ENCODE results near the gene DUSP16.
A peak's percentile ranks its signal among the peaks of the same experiment; 100 is the strongest.
"Not testable (repeated sequence)": the region's sequence is repeated elsewhere in the genome, so short reads cannot be mapped to it uniquely, and the experiment has no call there.

DUSP16 gene

GRCh38 chr12:12562585-12563261 is at the start of gene DUSP16:
Gene DUSP16 (minus strand): TSS chr12:12562863. CDS start chr12:12521098, 41,765 bp downstream.
- DNase-seq, result peak; percentile 90 to 93

- DNase-seq, result peak in 1 of 2 donors; percentile 46
These were observed 49.7 kb upstream of the DUSP16 start for GRCh38 chr12:12612358-12612757.

GRCh38 chr12:12611512-12612306 is 49.0 kb upstream of the DUSP16 start, which contains the start of gene CREBL2:
Gene CREBL2 (plus strand): TSS chr12:12611876. CDS start chr12:12612173, 297 bp downstream.
- DNase-seq, result peak; percentile 88 to 89

GRCh38 chr12:12610711-12611110 is 48.0 kb upstream of the DUSP16 start:
- no peak for DNase-seq

GRCh38 chr12:12609692-12610091 is 47.0 kb upstream of the DUSP16 start:
- no peak for DNase-seq

GRCh38 chr12:12608557-12608957 is 45.9 kb upstream of the DUSP16 start:
- DNase-seq, result no peak

GRCh38 chr12:12606781-12607589 is 44.3 kb upstream of the DUSP16 start:
- no peak for DNase-seq

- no peak for DNase-seq
These were observed 42.1 kb upstream of the DUSP16 start for GRCh38 chr12:12604740-12605139.

GRCh38 chr12:12600659-12601058 is 38.0 kb upstream of the DUSP16 start:
- peak in 1 of 2 donors; percentile 34 for DNase-seq

GRCh38 chr12:12599750-12600643 is 37.3 kb upstream of the DUSP16 start:
- no peak for DNase-seq

GRCh38 chr12:12598864-12599263 is 36.2 kb upstream of the DUSP16 start:
- DNase-seq, result no peak

GRCh38 chr12:12596598-12596997 is 33.9 kb upstream of the DUSP16 start:
- not testable (repeated sequence) for DNase-seq

- DNase-seq, result not testable (repeated sequence)
These were observed 33.3 kb upstream of the DUSP16 start for GRCh38 chr12:12595929-12596328.

- no peak for DNase-seq
These were observed 30.3 kb upstream of the DUSP16 start for GRCh38 chr12:12592930-12593329.

GRCh38 chr12:12590961-12591360 is 28.3 kb upstream of the DUSP16 start:
- no peak for DNase-seq

GRCh38 chr12:12588436-12588835 is 25.8 kb upstream of the DUSP16 start:
- DNase-seq, result not testable (repeated sequence)

GRCh38 chr12:12587878-12588277 is 25.2 kb upstream of the DUSP16 start:
- DNase-seq, result no peak

GRCh38 chr12:12586879-12587675 is 24.4 kb upstream of the DUSP16 start:
- no peak for DNase-seq

GRCh38 chr12:12585115-12585863 is 22.6 kb upstream of the DUSP16 start:
- DNase-seq, result no peak

GRCh38 chr12:12583510-12584178 is 21.0 kb upstream of the DUSP16 start:
- DNase-seq, result no peak
